Ectodermal cell (in vitro differentiated cells): Measurements from ENCODE around the gene NGB. TPM values are rescaled to one million over a fixed set of nuclear protein-coding genes. Genes with fewer than 3 reads are reported as not detected.
"Not testable (repeated sequence)": the region's sequence is repeated elsewhere in the genome, so short reads cannot be mapped to it uniquely, and the experiment has no call there.

Experiments
- H3K27ac ChIP-seq: 2 replicates; pipeline ENCODE4 v1.7.0; 2013; ENCODE audit warnings: mild to moderate bottlenecking, low read depth, low read length; ENCODE audit not compliant: insufficient read depth, poor library complexity, severe bottlenecking
- H3K27me3 ChIP-seq: 2 replicates; pipeline ENCODE4 v1.7.0; 2013; ENCODE audit warnings: mild to moderate bottlenecking, low read length; ENCODE audit not compliant: insufficient read depth, control insufficient read depth, poor library complexity, severe bottlenecking
- H3K36me3 ChIP-seq: one replicate; pipeline ENCODE4 v1.7.0; 2013; ENCODE audit warnings: low read length; ENCODE audit not compliant: control insufficient read depth, insufficient read depth
- H3K4me1 ChIP-seq: one replicate; pipeline ENCODE4 v1.7.0; 2013; ENCODE audit warnings: low read length; ENCODE audit not compliant: control insufficient read depth, insufficient read depth
- H3K4me3 ChIP-seq: 2 replicates; pipeline ENCODE4 v1.7.0; 2013; ENCODE audit warnings: low read depth, low read length, control low read depth; ENCODE audit not compliant: insufficient read depth
- H3K9me3 ChIP-seq: 2 replicates; pipeline ENCODE4 v1.7.0; 2013; ENCODE audit warnings: mild to moderate bottlenecking, low read length, moderate library complexity; ENCODE audit not compliant: control insufficient read depth
- WGBS, 2 experiments: methylation state at CpG; one replicate each; pipeline ENCODE4 v1.1.7; 2013; ENCODE audit warnings: missing lambda C conversion rate in 2 of 2; 5-methylcytosine and 5-hydroxymethylcytosine counted together
- polyA plus RNA-seq, 4 experiments: library from polyadenylated mRNA; stranded (reverse); fragments of 50-300 nt; gene quantifications; one replicate each; pipeline ENCODE4 v1.2.3, GENCODE V29; 2013

NGB gene
- not detected for polyA plus RNA-seq (2013, experiment 1 of 4)
- not detected for polyA plus RNA-seq (2013, experiment 2 of 4)
- not detected for polyA plus RNA-seq (2013, experiment 3 of 4)
- polyA plus RNA-seq (2013, experiment 4 of 4) = 0.32 TPM

- WGBS, 2 experiments = 17 to 18% methylated on average over 38 of the region's 38 CpGs
- H3K36me3 ChIP-seq = no peaks in the 10 kb centered on the region
Observed at GRCh38 chr14:77271113-77271710, at the start of gene NGB. Gene NGB, minus strand, starts transcription at chr14:77271206. Its CDS starts 269 bp downstream, at chr14:77270937.

GRCh38 chr14:77320238-77320935, 49.4 kb upstream of the NGB start, which contains the start of gene POMT2:
Gene POMT2, minus strand, starts transcription at chr14:77320883. Its CDS starts 202 bp downstream, at chr14:77320681.
- H3K27ac ChIP-seq = peak within 1 kb of the TSS; percentile 96
- no peaks in the 10 kb centered on the region for H3K36me3 ChIP-seq
- no peaks in the 10 kb centered on the region for H3K9me3 ChIP-seq
- H3K4me1 ChIP-seq = peaks cover 26% of the 10 kb centered on the region
- H3K27me3 ChIP-seq = no peaks in the 10 kb centered on the region
- 0% methylated on average over 69 of the region's 69 CpGs for WGBS, 2 experiments
- peak within 1 kb of the TSS; percentile 74 for H3K4me3 ChIP-seq

More at GRCh38 chr14:77271113-77271710, at the start of gene NGB:
- Histone ChIP-seq H3K9me3 (no peaks in the 10 kb centered on the region), H3K27ac (no peak within 1 kb of the TSS), H3K4me3 (peak within 1 kb of the TSS; percentile 37), H3K27me3 (peaks cover 53% of the 10 kb centered on the region), H3K4me1 (peaks cover 13% of the 10 kb centered on the region)

- peak overlapping the region; percentile 74 for H3K4me3 ChIP-seq
- no peaks in the 10 kb centered on the region for H3K27me3 ChIP-seq
- H3K27ac ChIP-seq = no peak overlapping the region
- H3K36me3 ChIP-seq = no peaks in the 10 kb centered on the region
- H3K9me3 ChIP-seq = no peaks in the 10 kb centered on the region
- 73 to 75% methylated on average over 5 of the region's 5 CpGs for WGBS, 2 experiments
- peaks cover 30% of the 10 kb centered on the region for H3K4me1 ChIP-seq
Observed at GRCh38 chr14:77319422-77319821, 48.4 kb upstream of the NGB start.

GRCh38 chr14:77318756-77319155, 47.8 kb upstream of the NGB start:
- not testable (repeated sequence) for H3K27ac ChIP-seq, H3K27me3 ChIP-seq, H3K4me3 ChIP-seq, H3K36me3 ChIP-seq, H3K9me3 ChIP-seq
- H3K4me1 ChIP-seq = peaks cover 37% of the 10 kb centered on the region
- WGBS, 2 experiments = 93 to 96% methylated on average over 11 of the region's 11 CpGs

- Histone ChIP-seq H3K27me3 (no peaks in the 10 kb centered on the region), H3K4me1 (peaks cover 40% of the 10 kb centered on the region), H3K27ac (no peak overlapping the region), H3K9me3 (no peaks in the 10 kb centered on the region), H3K36me3 (no peaks in the 10 kb centered on the region), H3K4me3 (no peak overlapping the region)
- 85 to 90% methylated on average over 5 of the region's 5 CpGs for WGBS, 2 experiments
Observed at GRCh38 chr14:77318006-77318553, 47.1 kb upstream of the NGB start.

- Histone ChIP-seq H3K4me3 (no peak overlapping the region), H3K27ac (no peak overlapping the region), H3K27me3 (no peaks in the 10 kb centered on the region), H3K9me3 (no peaks in the 10 kb centered on the region), H3K36me3 (no peaks in the 10 kb centered on the region), H3K4me1 (peaks cover 36% of the 10 kb centered on the region)
- WGBS, 2 experiments = 83% methylated on average over 5 of the region's 5 CpGs
Observed at GRCh38 chr14:77316872-77317301, 45.9 kb upstream of the NGB start.

- H3K27me3 ChIP-seq = no peaks in the 10 kb centered on the region
- H3K27ac ChIP-seq = no peak overlapping the region
- peaks cover 35% of the 10 kb centered on the region for H3K4me1 ChIP-seq
- no peaks in the 10 kb centered on the region for H3K36me3 ChIP-seq
- 45 to 50% methylated on average over 1 of the region's 1 CpG for WGBS, 2 experiments
- no peak overlapping the region for H3K4me3 ChIP-seq
- no peaks in the 10 kb centered on the region for H3K9me3 ChIP-seq
Observed at GRCh38 chr14:77316195-77316505, 45.1 kb upstream of the NGB start.

GRCh38 chr14:77314539-77315457, 43.8 kb upstream of the NGB start:
- Histone ChIP-seq H3K9me3 (no peaks in the 10 kb centered on the region), H3K4me3 (no peak overlapping the region), H3K27me3 (no peaks in the 10 kb centered on the region), H3K4me1 (peaks cover 34% of the 10 kb centered on the region), H3K36me3 (no peaks in the 10 kb centered on the region), H3K27ac (no peak overlapping the region)
- WGBS, 2 experiments = 83 to 86% methylated on average over 9 to 10 of the region's 10 CpGs

GRCh38 chr14:77314043-77314442, 43.0 kb upstream of the NGB start:
- Histone ChIP-seq H3K9me3 (no peaks in the 10 kb centered on the region), H3K36me3 (no peaks in the 10 kb centered on the region), H3K27ac (no peak overlapping the region), H3K4me3 (no peak overlapping the region), H3K27me3 (no peaks in the 10 kb centered on the region), H3K4me1 (peaks cover 26% of the 10 kb centered on the region)
- 9 to 19% methylated on average over 2 of the region's 2 CpGs for WGBS, 2 experiments
